Bronchial epithelial cell (primary cell): Measurements from ENCODE around the gene KIF5A. TPM values are rescaled to one million over a fixed set of nuclear protein-coding genes. Genes with fewer than 3 reads are reported as not detected.

Source experiments
- DNase-seq: peaks from one replicate; pipeline ENCODE4 v3.0.0-alpha.2; 2010; ENCODE audit warnings: low read depth
- FAIRE-seq: peaks from 2 replicates; lab custom pipeline; 2011; peaks lifted over from hg19 to GRCh38; lab: Jason Lieb, UNC
- H3K27me3 ChIP-seq: 2 replicates; pipeline ENCODE4 v1.5.1; 2011; ENCODE audit warnings: low read length; ENCODE audit not compliant: control insufficient read depth, insufficient read depth
- H3K36me3 ChIP-seq: 2 replicates; pipeline ENCODE4 v1.5.1; 2011; ENCODE audit warnings: low read length; ENCODE audit not compliant: control insufficient read depth, insufficient read depth
- H3K4me3 ChIP-seq: 2 replicates; pipeline ENCODE4 v1.5.1; 2011; ENCODE audit warnings: mild to moderate bottlenecking, low read depth, low read length, control low read depth
- total RNA-seq: library from RNA; depleted of rRNA; stranded (reverse); fragments of >200 nt; gene quantifications from 2 replicates; pipeline ENCODE4 v1.2.1, GENCODE V29; 2014
- TF ChIP-seq, protein P1 (sequence below): IDR thresholded peaks from 2 replicates; pipeline ENCODE4 v1.5.1; 2011; ENCODE audit warnings: mild to moderate bottlenecking, moderate library complexity, low read length, control low read depth, inconsistent platforms; ENCODE audit not compliant: insufficient read depth, severe bottlenecking

The KIF5A gene
- total RNA-seq, 1 donor from 2014 or later = under 0.01 TPM

DNA sequence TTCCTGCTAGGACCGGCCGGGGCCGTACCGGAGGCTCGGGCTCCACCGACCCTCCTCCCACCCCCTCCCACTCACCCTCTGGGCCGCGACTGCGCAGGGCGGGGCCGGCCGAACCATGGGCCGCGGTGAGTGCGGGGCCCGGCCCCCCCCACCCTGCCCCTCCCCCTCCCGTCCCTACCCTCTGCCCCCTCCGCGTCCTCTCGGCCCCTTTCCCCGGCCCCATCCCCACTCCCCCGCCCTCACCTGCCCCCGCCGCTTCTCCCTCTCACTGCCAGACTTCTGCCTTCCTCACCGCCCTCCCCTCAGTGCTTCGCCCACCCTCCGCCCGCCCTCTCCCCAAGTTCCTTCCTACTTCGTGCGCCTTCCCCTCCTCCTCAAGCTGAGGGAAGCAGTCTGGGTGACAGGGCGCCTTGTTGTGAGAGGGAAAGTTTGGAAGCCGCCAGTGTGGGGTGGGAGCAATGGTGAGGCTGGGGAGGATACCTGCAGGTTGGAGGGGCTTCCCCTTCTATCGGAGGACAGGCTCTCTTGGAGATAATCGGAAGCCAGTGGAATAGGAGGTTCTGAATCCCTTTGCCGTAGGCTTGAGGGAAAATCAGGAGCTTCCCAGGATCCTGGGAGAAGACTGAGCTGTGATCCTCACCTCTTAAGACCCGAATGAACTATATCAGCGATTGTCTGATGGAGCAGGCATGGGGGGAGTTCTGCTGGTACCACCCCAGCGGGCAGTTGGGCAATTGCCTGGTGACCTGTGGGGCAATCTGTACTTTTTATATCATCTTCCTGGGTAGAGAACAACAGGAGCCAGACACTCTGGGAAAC is 26.7 kb upstream of the KIF5A start:
- FAIRE-seq (no peak), DNase-seq (peak; percentile 29)
- Histone ChIP-seq H3K36me3 (peaks cover 39% of the 10 kb centered on the region), H3K27me3 (no peaks in the 10 kb centered on the region), H3K4me3 (peak overlapping the region; percentile 77)
- TF ChIP-seq, protein P1, sequence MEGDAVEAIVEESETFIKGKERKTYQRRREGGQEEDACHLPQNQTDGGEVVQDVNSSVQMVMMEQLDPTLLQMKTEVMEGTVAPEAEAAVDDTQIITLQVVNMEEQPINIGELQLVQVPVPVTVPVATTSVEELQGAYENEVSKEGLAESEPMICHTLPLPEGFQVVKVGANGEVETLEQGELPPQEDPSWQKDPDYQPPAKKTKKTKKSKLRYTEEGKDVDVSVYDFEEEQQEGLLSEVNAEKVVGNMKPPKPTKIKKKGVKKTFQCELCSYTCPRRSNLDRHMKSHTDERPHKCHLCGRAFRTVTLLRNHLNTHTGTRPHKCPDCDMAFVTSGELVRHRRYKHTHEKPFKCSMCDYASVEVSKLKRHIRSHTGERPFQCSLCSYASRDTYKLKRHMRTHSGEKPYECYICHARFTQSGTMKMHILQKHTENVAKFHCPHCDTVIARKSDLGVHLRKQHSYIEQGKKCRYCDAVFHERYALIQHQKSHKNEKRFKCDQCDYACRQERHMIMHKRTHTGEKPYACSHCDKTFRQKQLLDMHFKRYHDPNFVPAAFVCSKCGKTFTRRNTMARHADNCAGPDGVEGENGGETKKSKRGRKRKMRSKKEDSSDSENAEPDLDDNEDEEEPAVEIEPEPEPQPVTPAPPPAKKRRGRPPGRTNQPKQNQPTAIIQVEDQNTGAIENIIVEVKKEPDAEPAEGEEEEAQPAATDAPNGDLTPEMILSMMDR = no peak

DNA sequence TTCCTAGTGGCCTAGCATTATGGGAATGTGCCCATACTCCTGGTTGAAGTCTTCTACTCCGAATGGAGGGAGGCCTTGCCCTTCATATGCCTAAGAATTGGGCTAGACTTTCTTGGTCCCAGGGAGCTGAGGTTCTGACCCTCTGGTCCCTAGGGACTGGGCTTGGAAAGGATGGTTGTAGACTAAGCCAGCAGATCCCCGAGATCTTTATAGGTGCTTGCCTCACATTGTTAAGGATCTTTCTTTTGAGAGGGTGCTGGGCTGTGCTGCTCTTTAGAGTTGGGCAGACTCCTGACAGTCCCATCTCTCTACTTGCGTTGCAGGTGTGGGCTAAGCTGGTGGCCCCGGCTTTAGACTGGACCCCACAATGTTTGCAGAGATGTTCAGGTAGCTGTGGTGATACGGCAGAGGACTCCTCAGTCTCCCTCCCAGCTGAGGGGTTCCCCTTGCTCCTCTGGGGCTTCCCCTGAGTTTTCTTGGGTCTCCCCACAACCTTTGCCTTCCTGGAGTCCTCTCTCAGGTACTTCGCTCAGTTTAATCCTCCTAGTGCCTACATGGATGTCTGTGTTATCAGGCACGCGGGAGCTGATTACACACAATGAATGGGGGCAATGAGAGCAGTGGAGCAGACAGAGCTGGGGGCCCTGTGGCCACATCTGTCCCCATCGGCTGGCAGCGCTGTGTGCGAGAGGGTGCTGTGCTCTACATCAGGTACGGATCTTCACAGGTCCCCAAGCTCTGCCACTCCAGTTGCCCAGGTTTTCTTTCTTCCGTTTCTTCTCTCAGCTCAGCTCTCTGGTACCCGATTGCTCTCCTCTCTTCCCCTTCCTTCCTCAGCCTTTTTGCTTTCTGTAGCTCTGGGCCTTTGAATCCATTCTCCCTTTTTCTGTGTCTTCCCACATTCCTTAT is 25.9 kb upstream of the KIF5A start:
- TF ChIP-seq, protein P1 = no peak
- Histone ChIP-seq H3K4me3 (peak overlapping the region; percentile 77), H3K27me3 (no peaks in the 10 kb centered on the region), H3K36me3 (peaks cover 39% of the 10 kb centered on the region)
- no peak for DNase-seq
- FAIRE-seq = no peak

DNA sequence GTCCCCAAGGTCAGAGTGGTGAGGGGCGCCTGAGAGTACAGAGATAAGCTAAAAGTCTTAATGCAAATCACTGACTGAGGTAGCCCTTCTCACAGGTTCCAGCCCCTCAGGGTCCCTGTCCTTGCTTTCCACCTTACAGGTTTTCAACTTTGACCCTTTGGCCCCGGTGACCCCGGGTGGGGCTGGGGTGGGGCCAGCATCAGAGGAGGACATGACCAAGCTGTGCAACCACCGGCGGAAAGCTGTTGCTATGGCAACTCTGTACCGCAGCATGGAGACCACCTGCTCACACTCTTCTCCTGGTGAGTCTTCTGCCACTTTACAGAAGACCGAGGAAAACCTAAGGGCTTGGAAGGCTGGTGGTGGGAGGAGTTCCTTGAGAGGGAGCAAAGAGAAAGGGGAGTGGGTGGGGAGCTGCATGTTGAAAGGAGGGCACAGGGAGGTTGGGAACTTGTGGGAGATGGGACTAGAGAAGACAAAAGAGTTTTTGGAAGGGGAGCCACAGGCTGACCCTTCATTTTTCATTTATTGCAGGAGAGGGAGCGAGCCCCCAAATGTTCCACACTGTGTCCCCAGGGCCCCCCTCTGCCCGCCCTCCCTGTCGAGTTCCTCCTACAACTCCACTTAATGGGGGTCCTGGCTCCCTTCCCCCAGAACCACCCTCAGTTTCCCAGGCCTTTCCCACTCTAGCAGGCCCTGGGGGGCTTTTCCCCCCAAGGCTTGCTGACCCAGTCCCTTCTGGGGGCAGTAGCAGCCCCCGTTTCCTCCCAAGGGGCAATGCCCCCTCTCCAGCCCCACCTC is 24.8 kb upstream of the KIF5A start:
- FAIRE-seq (no peak), DNase-seq (no peak)
- TF ChIP-seq, protein P1 = no peak
- Histone ChIP-seq H3K27me3 (no peaks in the 10 kb centered on the region), H3K4me3 (no peak overlapping the region), H3K36me3 (peaks cover 34% of the 10 kb centered on the region)

DNA sequence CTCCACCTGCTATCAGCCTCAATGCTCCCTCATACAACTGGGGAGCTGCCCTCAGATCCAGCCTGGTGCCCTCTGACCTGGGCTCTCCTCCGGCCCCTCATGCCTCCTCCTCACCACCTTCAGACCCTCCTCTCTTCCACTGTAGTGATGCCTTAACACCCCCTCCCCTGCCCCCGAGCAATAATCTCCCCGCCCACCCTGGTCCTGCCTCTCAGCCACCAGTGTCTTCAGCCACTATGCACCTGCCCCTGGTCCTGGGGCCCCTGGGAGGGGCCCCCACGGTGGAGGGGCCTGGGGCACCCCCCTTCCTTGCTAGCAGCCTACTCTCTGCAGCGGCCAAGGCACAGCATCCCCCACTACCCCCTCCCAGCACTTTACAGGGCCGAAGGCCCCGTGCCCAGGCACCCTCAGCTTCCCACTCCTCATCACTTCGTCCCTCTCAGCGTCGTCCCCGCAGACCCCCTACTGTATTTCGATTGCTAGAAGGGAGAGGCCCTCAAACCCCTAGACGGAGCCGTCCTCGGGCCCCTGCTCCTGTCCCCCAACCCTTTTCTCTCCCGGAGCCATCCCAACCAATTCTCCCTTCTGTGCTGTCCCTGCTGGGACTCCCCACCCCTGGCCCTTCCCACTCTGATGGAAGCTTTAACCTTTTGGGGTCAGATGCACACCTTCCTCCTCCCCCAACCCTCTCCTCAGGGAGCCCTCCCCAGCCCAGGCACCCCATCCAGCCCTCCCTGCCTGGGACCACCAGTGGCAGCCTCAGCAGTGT is 24.0 kb upstream of the KIF5A start:
- FAIRE-seq (no peak), DNase-seq (no peak)
- TF ChIP-seq, protein P1 = no peak
- peaks cover 36% of the 10 kb centered on the region for H3K36me3 ChIP-seq
- H3K27me3 ChIP-seq = no peaks in the 10 kb centered on the region
- H3K4me3 ChIP-seq = no peak overlapping the region
